CD8-positive, alpha-beta memory T cell (primary cell): ENCODE results near the gene DEDD2. TPM values are rescaled to one million over a fixed set of nuclear protein-coding genes. Genes with fewer than 3 reads are reported as not detected.

Source experiments
- CTCF ChIA-PET: fragments of 350-600 bp; sonication (Branson Sonifier 250); formaldehyde crosslinking; loops from one replicate; lab custom pipeline; 2021; ENCODE audit warnings: antibody characterized with exemption; lab: Charles Lee
- POLR2A ChIA-PET: fragments of 350-600 bp; sonication (Branson Sonifier 250); formaldehyde crosslinking; loops from one replicate; lab custom pipeline; 2021; ENCODE audit warnings: antibody characterized with exemption; lab: Charles Lee
- DNase-seq, 5 donors: peaks; one replicate each; pipeline versions ENCODE4 v3.0.0 to v3.0.0-alpha.2; 2020 to 2022; ENCODE audit warnings: mixed read lengths in 1 of 5
- H3K27ac ChIP-seq: one replicate; pipeline ENCODE4 v1.7.0; 2013; ENCODE audit warnings: low read depth, mild to moderate bottlenecking, low read length, moderate library complexity
- H3K27me3 ChIP-seq: 2 replicates; pipeline ENCODE4 v1.7.0; 2013; ENCODE audit warnings: low read length, mild to moderate bottlenecking; ENCODE audit not compliant: insufficient read depth, poor library complexity, severe bottlenecking
- H3K36me3 ChIP-seq: 2 replicates; pipeline ENCODE4 v1.7.0; 2013; ENCODE audit warnings: mild to moderate bottlenecking, low read length, moderate library complexity; ENCODE audit not compliant: insufficient read depth
- H3K4me1 ChIP-seq: 2 replicates; pipeline ENCODE4 v1.7.0; 2013; ENCODE audit warnings: mild to moderate bottlenecking, low read length, moderate library complexity; ENCODE audit not compliant: insufficient read depth
- H3K4me3 ChIP-seq: 2 replicates; pipeline ENCODE4 v1.7.0; 2013; ENCODE audit warnings: mild to moderate bottlenecking, low read length
- H3K9me3 ChIP-seq: 2 replicates; pipeline ENCODE4 v1.7.0; 2013; ENCODE audit warnings: mild to moderate bottlenecking, low read length
- H3K27ac Mint-ChIP-seq, 8 donors: one replicate each; pipeline ENCODE4 v1.8.0; 2020 to 2021; ENCODE audit warnings: mixed read lengths in 8 of 8, mild to moderate bottlenecking in 6 of 8, inconsistent platforms in 3 of 8, moderate library complexity in 3 of 8
- H3K27me3 Mint-ChIP-seq, 2 donors: one replicate each; pipeline ENCODE4 v1.8.0; 2020 to 2021; ENCODE audit warnings: mixed read lengths in 2 of 2, mild to moderate bottlenecking in 1 of 2, moderate library complexity in 1 of 2
- H3K36me3 Mint-ChIP-seq, 3 donors: one replicate each; pipeline ENCODE4 v1.8.0; 2020 to 2021; ENCODE audit warnings: mixed read lengths in 3 of 3, inconsistent platforms in 1 of 3, mild to moderate bottlenecking in 1 of 3
- H3K4me1 Mint-ChIP-seq, 3 donors: one replicate each; pipeline ENCODE4 v1.8.0; 2020 to 2021; ENCODE audit warnings: mixed read lengths in 3 of 3, inconsistent platforms in 1 of 3, mild to moderate bottlenecking in 1 of 3
- H3K4me3 Mint-ChIP-seq, 7 donors: one replicate each; pipeline ENCODE4 v1.8.0; 2020 to 2021; ENCODE audit warnings: mixed read lengths in 7 of 7, mild to moderate bottlenecking in 6 of 7, moderate library complexity in 4 of 7, inconsistent platforms in 2 of 7
- H3K9me3 Mint-ChIP-seq, 5 donors: one replicate each; pipeline ENCODE4 v1.8.0; 2020 to 2022; ENCODE audit warnings: mixed read lengths in 5 of 5, mild to moderate bottlenecking in 3 of 5, moderate library complexity in 2 of 5, inconsistent platforms in 1 of 5
- polyA plus RNA-seq: library from polyadenylated mRNA; unstranded; fragments of 300-500 nt; fragmentation: Illumina TruSeq; gene quantifications from one replicate; pipeline ENCODE4 v1.2.3, GENCODE V29; 2021
- total RNA-seq, 2 experiments: library from RNA; stranded (reverse); gene quantifications; one replicate each; pipeline ENCODE4 v1.2.3, GENCODE V29; 2021

DEDD2 gene
- total and polyA plus RNA-seq, 3 experiments from 2014 or later = 30.0 to 163 (median 32.7) TPM

GRCh38 chr19:42241279-42241678 is 23.8 kb upstream of the DEDD2 start:
- CTCF ChIA-PET = interaction anchor here (0.9 to 8.6 kb wide), 6 partner anchors 21 to 197 kb away, joined by 3 to 72 read pairs (median 10); partner anchors contain the start of genes POU2F2 and ZNF526
- H3K9me3 ChIP-seq = no peaks in the 10 kb centered on the region
- H3K27ac Mint-ChIP-seq = peak overlapping the region; percentile 80 to 96 (median 92)
- peak overlapping the region; percentile 80 for H3K27ac ChIP-seq
- peaks cover 0 to 2% of the 10 kb centered on the region in 2 donors for H3K27me3 Mint-ChIP-seq
- peak overlapping the region; percentile 82 to 95 (median 86) for H3K4me3 Mint-ChIP-seq
- H3K4me1 Mint-ChIP-seq = peaks cover 49 to 67% (median 56%) of the 10 kb centered on the region in 3 donors
- POLR2A ChIA-PET = interaction anchor here (0.7 to 2.1 kb wide), 5 partner anchors 12 to 31 kb away, joined by 3 to 5 read pairs (median 4); no protein-coding TSS in a partner anchor
- peaks cover 5% of the 10 kb centered on the region for H3K36me3 ChIP-seq
- H3K27me3 ChIP-seq = no peaks in the 10 kb centered on the region
- H3K4me3 ChIP-seq = peak overlapping the region; percentile 62
- H3K9me3 Mint-ChIP-seq = no peaks in the 10 kb centered on the region
- H3K36me3 Mint-ChIP-seq = peaks cover 0 to 39% (median 5%) of the 10 kb centered on the region in 3 donors
- no peak for DNase-seq
- H3K4me1 ChIP-seq = peaks cover 43% of the 10 kb centered on the region

GRCh38 chr19:42239544-42240220 is 22.2 kb upstream of the DEDD2 start:
- H3K9me3 ChIP-seq = no peaks in the 10 kb centered on the region
- Mint-ChIP-seq H3K27me3 (no peaks in the 10 kb centered on the region), H3K4me1 (peaks cover 44 to 58% (median 51%) of the 10 kb centered on the region in 3 donors), H3K36me3 (peaks cover 0 to 53% (median 4%) of the 10 kb centered on the region in 3 donors), H3K4me3 (peak overlapping the region in 3 of 7 donors; percentile 39 to 85 (median 85)), H3K9me3 (no peaks in the 10 kb centered on the region), H3K27ac (peak overlapping the region; percentile 23 to 88 (median 62))
- peaks cover 39% of the 10 kb centered on the region for H3K4me1 ChIP-seq
- peaks cover 15% of the 10 kb centered on the region for H3K36me3 ChIP-seq
- H3K27ac ChIP-seq = no peak overlapping the region
- H3K27me3 ChIP-seq = no peaks in the 10 kb centered on the region
- no peak for DNase-seq
- ChIA-PET CTCF (interaction anchor here (1.0 to 2.5 kb wide), 4 partner anchors 13 to 131 kb away, joined by 3 to 9 read pairs (median 4); partner anchors contain the start of gene POU2F2), POLR2A (interaction anchor here (0.8 kb wide), 1 partner anchor 22 kb away, joined by 3 read pairs; the partner anchor contains the start of gene DEDD2)
- no peak overlapping the region for H3K4me3 ChIP-seq

- Histone ChIP-seq H3K4me3 (no peak overlapping the region), H3K9me3 (no peaks in the 10 kb centered on the region), H3K4me1 (peaks cover 10% of the 10 kb centered on the region), H3K36me3 (peaks cover 30% of the 10 kb centered on the region), H3K27me3 (no peaks in the 10 kb centered on the region), H3K27ac (no peak overlapping the region)
- Mint-ChIP-seq H3K27me3 (no peaks in the 10 kb centered on the region), H3K36me3 (peaks cover 0 to 77% (median 8%) of the 10 kb centered on the region in 3 donors), H3K9me3 (no peaks in the 10 kb centered on the region), H3K4me1 (peaks cover 15 to 25% (median 21%) of the 10 kb centered on the region in 3 donors), H3K27ac (peak overlapping the region in 3 of 8 donors; percentile 30 to 92 (median 54)), H3K4me3 (no peak overlapping the region)
- POLR2A ChIA-PET = interaction anchor here (0.8 kb wide), 1 partner anchor 36 kb away, joined by 3 read pairs; no protein-coding TSS in a partner anchor
- CTCF ChIA-PET = interaction anchor here (1.6 kb wide), 1 partner anchor 44 kb away, joined by 4 read pairs; no protein-coding TSS in a partner anchor
- no peak for DNase-seq
These were observed 17.7 kb upstream of the DEDD2 start for GRCh38 chr19:42235181-42235580.

- ChIA-PET CTCF (interaction anchor here (0.9 to 1.6 kb wide), 5 partner anchors 9 to 189 kb away, joined by 3 to 4 read pairs (median 3); partner anchors contain the start of gene GSK3A), POLR2A (interaction anchor here (0.8 kb wide), 1 partner anchor 13 kb away, joined by 3 read pairs; no protein-coding TSS in a partner anchor)
- H3K4me3 ChIP-seq = no peak overlapping the region
- H3K4me1 ChIP-seq = peaks cover 3% of the 10 kb centered on the region
- no peak for DNase-seq
- H3K9me3 ChIP-seq = no peaks in the 10 kb centered on the region
- Mint-ChIP-seq H3K4me1 (peaks cover 12 to 22% (median 19%) of the 10 kb centered on the region in 3 donors), H3K27me3 (no peaks in the 10 kb centered on the region), H3K27ac (peak overlapping the region in 2 of 8 donors; percentile 68 to 88), H3K36me3 (peaks cover 0 to 77% (median 10%) of the 10 kb centered on the region in 3 donors), H3K4me3 (no peak overlapping the region), H3K9me3 (no peaks in the 10 kb centered on the region)
- no peak overlapping the region for H3K27ac ChIP-seq
- no peaks in the 10 kb centered on the region for H3K27me3 ChIP-seq
- peaks cover 28% of the 10 kb centered on the region for H3K36me3 ChIP-seq
These were observed 16.9 kb upstream of the DEDD2 start for GRCh38 chr19:42234364-42234763.

GRCh38 chr19:42233678-42234292 is 16.3 kb upstream of the DEDD2 start:
- H3K9me3 ChIP-seq = no peaks in the 10 kb centered on the region
- H3K4me1 ChIP-seq = no peaks in the 10 kb centered on the region
- ChIA-PET CTCF (interaction anchor here (0.9 to 1.6 kb wide), 6 partner anchors 9 to 190 kb away, joined by 3 to 4 read pairs (median 3); partner anchors contain the start of genes GSK3A and ZNF526), POLR2A (interaction anchor here (0.8 kb wide), 1 partner anchor 12 kb away, joined by 3 read pairs; no protein-coding TSS in a partner anchor)
- Mint-ChIP-seq H3K36me3 (peaks cover 0 to 77% (median 7%) of the 10 kb centered on the region in 3 donors), H3K4me1 (peaks cover 10 to 23% (median 19%) of the 10 kb centered on the region in 3 donors), H3K9me3 (no peaks in the 10 kb centered on the region), H3K27ac (peak overlapping the region in 5 of 8 donors; percentile 33 to 92 (median 61)), H3K27me3 (no peaks in the 10 kb centered on the region), H3K4me3 (no peak overlapping the region)
- no peaks in the 10 kb centered on the region for H3K27me3 ChIP-seq
- peaks cover 33% of the 10 kb centered on the region for H3K36me3 ChIP-seq
- no peak overlapping the region for H3K27ac ChIP-seq
- DNase-seq = no peak
- H3K4me3 ChIP-seq = no peak overlapping the region

GRCh38 chr19:42233106-42233505 is 15.6 kb upstream of the DEDD2 start:
- ChIA-PET CTCF (interaction anchor here (0.6 to 1.3 kb wide), 3 partner anchors 13 to 50 kb away, joined by 3 read pairs; partner anchors contain the start of gene ZNF526), POLR2A (no interaction called here)
- DNase-seq = no peak
- no peak overlapping the region for H3K4me3 Mint-ChIP-seq
- H3K4me1 ChIP-seq = no peaks in the 10 kb centered on the region
- H3K4me3 ChIP-seq = no peak overlapping the region
- H3K9me3 Mint-ChIP-seq = no peaks in the 10 kb centered on the region
- peaks cover 12 to 27% (median 22%) of the 10 kb centered on the region in 3 donors for H3K4me1 Mint-ChIP-seq
- H3K27ac Mint-ChIP-seq = peak overlapping the region in 1 of 8 donors; percentile 58
- H3K27me3 ChIP-seq = no peaks in the 10 kb centered on the region
- peaks cover 33% of the 10 kb centered on the region for H3K36me3 ChIP-seq
- no peaks in the 10 kb centered on the region for H3K9me3 ChIP-seq
- peaks cover 0 to 83% (median 7%) of the 10 kb centered on the region in 3 donors for H3K36me3 Mint-ChIP-seq
- H3K27me3 Mint-ChIP-seq = no peaks in the 10 kb centered on the region
- no peak overlapping the region for H3K27ac ChIP-seq

GRCh38 chr19:42232435-42232834 is 15.0 kb upstream of the DEDD2 start:
- H3K27me3 Mint-ChIP-seq = no peaks in the 10 kb centered on the region
- no peak overlapping the region for H3K4me3 Mint-ChIP-seq
- peak overlapping the region in 1 of 8 donors; percentile 88 for H3K27ac Mint-ChIP-seq
- no peak overlapping the region for H3K4me3 ChIP-seq
- H3K4me1 Mint-ChIP-seq = peaks cover 12 to 30% (median 27%) of the 10 kb centered on the region in 3 donors
- no peaks in the 10 kb centered on the region for H3K9me3 Mint-ChIP-seq
- ChIA-PET CTCF (interaction anchor here (0.7 to 0.9 kb wide), 2 partner anchors 10 to 64 kb away, joined by 3 read pairs; partner anchors contain the start of gene GSK3A), POLR2A (no interaction called here)
- peaks cover 0 to 86% (median 7%) of the 10 kb centered on the region in 3 donors for H3K36me3 Mint-ChIP-seq
- DNase-seq = no peak
- H3K27me3 ChIP-seq = no peaks in the 10 kb centered on the region
- no peaks in the 10 kb centered on the region for H3K9me3 ChIP-seq
- H3K4me1 ChIP-seq = no peaks in the 10 kb centered on the region
- peaks cover 33% of the 10 kb centered on the region for H3K36me3 ChIP-seq
- no peak overlapping the region for H3K27ac ChIP-seq
